GM23338 (cell line): Measurements from ENCODE around the gene PSMG1. TPM values are rescaled to one million over a fixed set of nuclear protein-coding genes. Genes with fewer than 3 reads are reported as not detected.

Experiments used
- ATAC-seq: fragments of 200-7000 bp; cut with Tn5 transposase; 3 replicates; pipeline ENCODE4 v1.9.1; 2020
- DNase-seq: peaks from one replicate; pipeline ENCODE4 v3.0.0-alpha.2; 2015; ENCODE audit warnings: low spot score
- H2AFZ ChIP-seq: fragments of 200-600 bp; sonication (generic); 2 replicates; pipeline ENCODE4 v1.8.0; 2016; ENCODE audit warnings: antibody characterized with exemption, mild to moderate bottlenecking, moderate library complexity
- H3F3A ChIP-seq: fragments of 200-600 bp; sonication (generic); replicated peaks from 2 replicates; pipeline ENCODE4 v1.8.0; 2017; ENCODE audit warnings: antibody characterized with exemption, mixed run types, low read depth
- H3K27ac ChIP-seq: fragments of 200-600 bp; sonication (generic); 2 replicates; pipeline ENCODE4 v1.6.1; 2016; ENCODE audit warnings: low read depth
- H3K27me3 ChIP-seq: fragments of 200-600 bp; sonication (generic); 2 replicates; pipeline ENCODE4 v1.8.0; 2016; ENCODE audit warnings: mild to moderate bottlenecking, mixed run types, moderate library complexity; ENCODE audit not compliant: insufficient read depth
- H3K36me3 ChIP-seq: fragments of 200-600 bp; sonication (generic); 2 replicates; pipeline ENCODE4 v1.8.0; 2016; ENCODE audit warnings: mild to moderate bottlenecking; ENCODE audit not compliant: insufficient read depth
- H3K4me1 ChIP-seq: fragments of 200-600 bp; sonication (generic); 2 replicates; pipeline ENCODE4 v1.8.0; 2016; ENCODE audit warnings: mild to moderate bottlenecking, moderate library complexity; ENCODE audit not compliant: insufficient read depth
- H3K4me2 ChIP-seq: fragments of 200-600 bp; sonication (generic); 2 replicates; pipeline ENCODE4 v1.7.1; 2017; ENCODE audit warnings: mixed run types
- H3K4me3 ChIP-seq: fragments of 200-600 bp; sonication (generic); 2 replicates; pipeline ENCODE4 v1.6.1; 2016; ENCODE audit warnings: mixed run types
- H3K79me2 ChIP-seq: fragments of 200-600 bp; sonication (generic); replicated peaks from 2 replicates; pipeline ENCODE4 v1.8.0; 2017; ENCODE audit warnings: mild to moderate bottlenecking; ENCODE audit not compliant: insufficient read depth
- H3K9me2 ChIP-seq: fragments of 200-600 bp; sonication (generic); 2 replicates; pipeline ENCODE4 v1.8.0; 2017; ENCODE audit not compliant: insufficient read depth
- H4K20me1 ChIP-seq: fragments of 200-600 bp; sonication (generic); replicated peaks from 2 replicates; pipeline ENCODE4 v1.8.0; 2017; ENCODE audit warnings: mild to moderate bottlenecking; ENCODE audit not compliant: insufficient read depth
- H3K27ac Mint-ChIP-seq: 2 replicates; pipeline ENCODE4 v1.8.0; 2020; ENCODE audit warnings: inconsistent platforms, mild to moderate bottlenecking, moderate library complexity, mixed read lengths
- H3K27me3 Mint-ChIP-seq: 3 replicates; pipeline ENCODE4 v1.8.0; 2022; ENCODE audit warnings: low read depth, mild to moderate bottlenecking, moderate library complexity, mixed read lengths, inconsistent platforms; ENCODE audit not compliant: insufficient read depth, poor library complexity
- H3K36me3 Mint-ChIP-seq: 3 replicates; pipeline ENCODE4 v1.8.0; 2021; ENCODE audit warnings: low read depth, mild to moderate bottlenecking, inconsistent platforms, moderate library complexity, mixed read lengths
- H3K4me1 Mint-ChIP-seq: 3 replicates; pipeline ENCODE4 v1.8.0; 2020; ENCODE audit warnings: mild to moderate bottlenecking, inconsistent platforms, mixed read lengths
- H3K4me3 Mint-ChIP-seq: 3 replicates; pipeline ENCODE4 v1.8.0; 2021; ENCODE audit warnings: moderate library complexity, mild to moderate bottlenecking, inconsistent platforms, mixed read lengths
- H3K9me3 Mint-ChIP-seq: 3 replicates; pipeline ENCODE4 v1.8.0; 2020; ENCODE audit warnings: moderate library complexity, mild to moderate bottlenecking, inconsistent platforms, mixed read lengths
- JUNB ChIP-seq: IDR thresholded peaks from one replicate; pipeline ENCODE4 v1.6.1; 2016; ENCODE audit warnings: antibody characterized with exemption; ENCODE audit not compliant: unreplicated experiment
- polyA plus RNA-seq: library from polyadenylated mRNA; unstranded; fragments of >200 nt; fragmentation: Nextera tagmentation; extraction: Ambion mirVana; gene quantifications from 2 replicates; pipeline ENCODE4 v1.2.1, GENCODE V29; 2016
- total RNA-seq: library from RNA; depleted of rRNA; stranded (reverse); fragments of >200 nt; shearing (Covaris generic); gene quantifications from 2 replicates; pipeline ENCODE4 v1.2.3, GENCODE V29; 2014
- TF ChIP-seq, protein P1 (sequence below): fragments of 250-450 bp; sonication (Bioruptor Pico); IDR thresholded peaks from 2 replicates; pipeline ENCODE4 v1.5.0; 2020; ENCODE audit warnings: mild to moderate bottlenecking, moderate library complexity
- TF ChIP-seq, protein P2 (sequence below), 2 experiments: fragments of 200-600 bp in 1 of 2; sonication (generic) in 1 of 2; conservative IDR thresholded peaks; 2 replicates each; pipeline versions ENCODE4 v1.5.1 to v1.6.1; 2016 to 2017; ENCODE audit warnings: antibody characterized with exemption in 2 of 2, low read depth in 2 of 2, mild to moderate bottlenecking in 2 of 2, moderate library complexity in 1 of 2
- TF ChIP-seq, protein P3 (sequence below): IDR thresholded peaks from one replicate; pipeline ENCODE4 v1.6.1; 2018; ENCODE audit warnings: antibody characterized with exemption; ENCODE audit not compliant: unreplicated experiment

Gene PSMG1
- total and polyA plus RNA-seq, 2 experiments from 2014 or later: 78.4 to 158 TPM

DNA sequence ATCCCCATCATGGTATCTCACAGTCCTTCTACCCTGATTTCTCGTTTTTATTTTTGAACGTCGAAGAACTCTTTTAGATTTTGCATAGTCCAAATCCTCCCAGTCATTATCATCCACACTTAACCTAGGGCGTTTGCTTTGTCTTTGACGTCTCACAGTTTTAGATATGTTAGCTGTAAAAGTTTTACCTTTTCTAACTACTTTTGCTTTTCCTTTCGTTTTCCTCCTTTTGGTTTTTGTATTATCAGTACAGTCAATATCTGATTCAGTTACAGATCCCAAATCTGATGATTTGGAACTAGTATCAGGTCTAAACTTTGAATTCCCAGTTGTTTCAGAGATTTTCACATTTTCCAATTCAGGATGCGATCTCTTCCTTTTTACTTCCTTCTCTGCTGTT, 13.1 kb upstream of the PSMG1 start (continued):
- TF ChIP-seq, protein P1, sequence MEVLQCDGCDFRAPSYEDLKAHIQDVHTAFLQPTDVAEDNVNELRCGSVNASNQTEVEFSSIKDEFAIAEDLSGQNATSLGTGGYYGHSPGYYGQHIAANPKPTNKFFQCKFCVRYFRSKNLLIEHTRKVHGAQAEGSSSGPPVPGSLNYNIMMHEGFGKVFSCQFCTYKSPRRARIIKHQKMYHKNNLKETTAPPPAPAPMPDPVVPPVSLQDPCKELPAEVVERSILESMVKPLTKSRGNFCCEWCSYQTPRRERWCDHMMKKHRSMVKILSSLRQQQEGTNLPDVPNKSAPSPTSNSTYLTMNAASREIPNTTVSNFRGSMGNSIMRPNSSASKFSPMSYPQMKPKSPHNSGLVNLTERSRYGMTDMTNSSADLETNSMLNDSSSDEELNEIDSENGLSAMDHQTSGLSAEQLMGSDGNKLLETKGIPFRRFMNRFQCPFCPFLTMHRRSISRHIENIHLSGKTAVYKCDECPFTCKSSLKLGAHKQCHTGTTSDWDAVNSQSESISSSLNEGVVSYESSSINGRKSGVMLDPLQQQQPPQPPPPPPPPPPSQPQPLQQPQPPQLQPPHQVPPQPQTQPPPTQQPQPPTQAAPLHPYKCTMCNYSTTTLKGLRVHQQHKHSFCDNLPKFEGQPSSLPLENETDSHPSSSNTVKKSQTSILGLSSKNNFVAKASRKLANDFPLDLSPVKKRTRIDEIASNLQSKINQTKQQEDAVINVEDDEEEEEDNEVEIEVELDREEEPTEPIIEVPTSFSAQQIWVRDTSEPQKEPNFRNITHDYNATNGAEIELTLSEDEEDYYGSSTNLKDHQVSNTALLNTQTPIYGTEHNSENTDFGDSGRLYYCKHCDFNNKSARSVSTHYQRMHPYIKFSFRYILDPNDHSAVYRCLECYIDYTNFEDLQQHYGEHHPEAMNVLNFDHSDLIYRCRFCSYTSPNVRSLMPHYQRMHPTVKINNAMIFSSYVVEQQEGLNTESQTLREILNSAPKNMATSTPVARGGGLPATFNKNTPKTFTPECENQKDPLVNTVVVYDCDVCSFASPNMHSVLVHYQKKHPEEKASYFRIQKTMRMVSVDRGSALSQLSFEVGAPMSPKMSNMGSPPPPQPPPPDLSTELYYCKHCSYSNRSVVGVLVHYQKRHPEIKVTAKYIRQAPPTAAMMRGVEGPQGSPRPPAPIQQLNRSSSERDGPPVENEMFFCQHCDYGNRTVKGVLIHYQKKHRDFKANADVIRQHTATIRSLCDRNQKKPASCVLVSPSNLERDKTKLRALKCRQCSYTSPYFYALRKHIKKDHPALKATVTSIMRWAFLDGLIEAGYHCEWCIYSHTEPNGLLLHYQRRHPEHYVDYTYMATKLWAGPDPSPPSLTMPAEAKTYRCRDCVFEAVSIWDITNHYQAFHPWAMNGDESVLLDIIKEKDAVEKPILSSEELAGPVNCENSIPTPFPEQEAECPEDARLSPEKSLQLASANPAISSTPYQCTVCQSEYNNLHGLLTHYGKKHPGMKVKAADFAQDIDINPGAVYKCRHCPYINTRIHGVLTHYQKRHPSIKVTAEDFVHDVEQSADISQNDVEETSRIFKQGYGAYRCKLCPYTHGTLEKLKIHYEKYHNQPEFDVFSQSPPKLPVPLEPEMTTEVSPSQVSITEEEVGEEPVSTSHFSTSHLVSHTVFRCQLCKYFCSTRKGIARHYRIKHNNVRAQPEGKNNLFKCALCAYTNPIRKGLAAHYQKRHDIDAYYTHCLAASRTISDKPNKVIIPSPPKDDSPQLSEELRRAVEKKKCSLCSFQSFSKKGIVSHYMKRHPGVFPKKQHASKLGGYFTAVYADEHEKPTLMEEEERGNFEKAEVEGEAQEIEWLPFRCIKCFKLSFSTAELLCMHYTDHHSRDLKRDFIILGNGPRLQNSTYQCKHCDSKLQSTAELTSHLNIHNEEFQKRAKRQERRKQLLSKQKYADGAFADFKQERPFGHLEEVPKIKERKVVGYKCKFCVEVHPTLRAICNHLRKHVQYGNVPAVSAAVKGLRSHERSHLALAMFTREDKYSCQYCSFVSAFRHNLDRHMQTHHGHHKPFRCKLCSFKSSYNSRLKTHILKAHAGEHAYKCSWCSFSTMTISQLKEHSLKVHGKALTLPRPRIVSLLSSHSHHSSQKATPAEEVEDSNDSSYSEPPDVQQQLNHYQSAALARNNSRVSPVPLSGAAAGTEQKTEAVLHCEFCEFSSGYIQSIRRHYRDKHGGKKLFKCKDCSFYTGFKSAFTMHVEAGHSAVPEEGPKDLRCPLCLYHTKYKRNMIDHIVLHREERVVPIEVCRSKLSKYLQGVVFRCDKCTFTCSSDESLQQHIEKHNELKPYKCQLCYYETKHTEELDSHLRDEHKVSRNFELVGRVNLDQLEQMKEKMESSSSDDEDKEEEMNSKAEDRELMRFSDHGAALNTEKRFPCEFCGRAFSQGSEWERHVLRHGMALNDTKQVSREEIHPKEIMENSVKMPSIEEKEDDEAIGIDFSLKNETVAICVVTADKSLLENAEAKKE (CRISPR knock-in tag): no peak

DNA sequence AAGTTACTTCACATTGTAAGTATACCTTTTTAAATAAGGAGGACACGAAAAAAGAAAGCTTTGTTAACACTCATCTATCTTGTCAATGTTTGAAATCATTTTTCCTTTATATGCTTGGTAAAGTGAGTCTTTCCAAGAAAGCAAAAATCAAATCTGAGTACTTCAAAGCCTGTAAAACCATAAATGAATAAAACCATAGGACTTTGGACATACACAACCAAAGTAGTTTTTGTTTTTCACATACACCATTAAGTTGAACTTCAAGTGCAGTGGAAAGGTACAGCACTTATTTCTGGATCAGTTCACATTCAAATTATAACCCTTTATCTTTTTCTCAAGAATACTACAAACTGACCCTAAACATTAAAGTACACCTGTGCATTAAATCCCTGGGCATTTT, 10.1 kb upstream of the PSMG1 start:
- DNase-seq (no peak), ATAC-seq (no peak)
- Histone ChIP-seq H3K4me1 (no peaks in the 10 kb centered on the region), H3K27ac (no peak overlapping the region), H4K20me1 (no peaks in the 10 kb centered on the region), H3K27me3 (no peaks in the 10 kb centered on the region), H3K36me3 (peaks cover 29% of the 10 kb centered on the region), H3K4me2 (no peak overlapping the region), H3F3A (no peaks in the 10 kb centered on the region), H3K9me2 (no peaks in the 10 kb centered on the region), H3K79me2 (no peaks in the 10 kb centered on the region), H2AFZ (no peak overlapping the region), H3K4me3 (no peak overlapping the region)
- no peak overlapping the region for H3K4me3 Mint-ChIP-seq
- no peak overlapping the region for H3K27ac Mint-ChIP-seq
- no peaks in the 10 kb centered on the region for H3K9me3 Mint-ChIP-seq
- no peaks in the 10 kb centered on the region for H3K27me3 Mint-ChIP-seq
- H3K4me1 Mint-ChIP-seq: peaks cover 7% of the 10 kb centered on the region; the same call in 2 of the 3 replicates
- peaks cover 24% of the 10 kb centered on the region; the same call in 2 of the 3 replicates for H3K36me3 Mint-ChIP-seq
- TF ChIP-seq, protein P2, sequence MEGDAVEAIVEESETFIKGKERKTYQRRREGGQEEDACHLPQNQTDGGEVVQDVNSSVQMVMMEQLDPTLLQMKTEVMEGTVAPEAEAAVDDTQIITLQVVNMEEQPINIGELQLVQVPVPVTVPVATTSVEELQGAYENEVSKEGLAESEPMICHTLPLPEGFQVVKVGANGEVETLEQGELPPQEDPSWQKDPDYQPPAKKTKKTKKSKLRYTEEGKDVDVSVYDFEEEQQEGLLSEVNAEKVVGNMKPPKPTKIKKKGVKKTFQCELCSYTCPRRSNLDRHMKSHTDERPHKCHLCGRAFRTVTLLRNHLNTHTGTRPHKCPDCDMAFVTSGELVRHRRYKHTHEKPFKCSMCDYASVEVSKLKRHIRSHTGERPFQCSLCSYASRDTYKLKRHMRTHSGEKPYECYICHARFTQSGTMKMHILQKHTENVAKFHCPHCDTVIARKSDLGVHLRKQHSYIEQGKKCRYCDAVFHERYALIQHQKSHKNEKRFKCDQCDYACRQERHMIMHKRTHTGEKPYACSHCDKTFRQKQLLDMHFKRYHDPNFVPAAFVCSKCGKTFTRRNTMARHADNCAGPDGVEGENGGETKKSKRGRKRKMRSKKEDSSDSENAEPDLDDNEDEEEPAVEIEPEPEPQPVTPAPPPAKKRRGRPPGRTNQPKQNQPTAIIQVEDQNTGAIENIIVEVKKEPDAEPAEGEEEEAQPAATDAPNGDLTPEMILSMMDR (conservative IDR thresholded peaks at IDR 0.05; ENCODE audit: low read depth in 2 of 2): no peak
- TF ChIP-seq, protein P3, sequence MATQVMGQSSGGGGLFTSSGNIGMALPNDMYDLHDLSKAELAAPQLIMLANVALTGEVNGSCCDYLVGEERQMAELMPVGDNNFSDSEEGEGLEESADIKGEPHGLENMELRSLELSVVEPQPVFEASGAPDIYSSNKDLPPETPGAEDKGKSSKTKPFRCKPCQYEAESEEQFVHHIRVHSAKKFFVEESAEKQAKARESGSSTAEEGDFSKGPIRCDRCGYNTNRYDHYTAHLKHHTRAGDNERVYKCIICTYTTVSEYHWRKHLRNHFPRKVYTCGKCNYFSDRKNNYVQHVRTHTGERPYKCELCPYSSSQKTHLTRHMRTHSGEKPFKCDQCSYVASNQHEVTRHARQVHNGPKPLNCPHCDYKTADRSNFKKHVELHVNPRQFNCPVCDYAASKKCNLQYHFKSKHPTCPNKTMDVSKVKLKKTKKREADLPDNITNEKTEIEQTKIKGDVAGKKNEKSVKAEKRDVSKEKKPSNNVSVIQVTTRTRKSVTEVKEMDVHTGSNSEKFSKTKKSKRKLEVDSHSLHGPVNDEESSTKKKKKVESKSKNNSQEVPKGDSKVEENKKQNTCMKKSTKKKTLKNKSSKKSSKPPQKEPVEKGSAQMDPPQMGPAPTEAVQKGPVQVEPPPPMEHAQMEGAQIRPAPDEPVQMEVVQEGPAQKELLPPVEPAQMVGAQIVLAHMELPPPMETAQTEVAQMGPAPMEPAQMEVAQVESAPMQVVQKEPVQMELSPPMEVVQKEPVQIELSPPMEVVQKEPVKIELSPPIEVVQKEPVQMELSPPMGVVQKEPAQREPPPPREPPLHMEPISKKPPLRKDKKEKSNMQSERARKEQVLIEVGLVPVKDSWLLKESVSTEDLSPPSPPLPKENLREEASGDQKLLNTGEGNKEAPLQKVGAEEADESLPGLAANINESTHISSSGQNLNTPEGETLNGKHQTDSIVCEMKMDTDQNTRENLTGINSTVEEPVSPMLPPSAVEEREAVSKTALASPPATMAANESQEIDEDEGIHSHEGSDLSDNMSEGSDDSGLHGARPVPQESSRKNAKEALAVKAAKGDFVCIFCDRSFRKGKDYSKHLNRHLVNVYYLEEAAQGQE: no peak
- TF ChIP-seq JUNB: no peak
